Measurements from ENCODE around the gene FDCSP. TPM values are rescaled to one million over a fixed set of nuclear protein-coding genes. Genes with fewer than 3 reads are reported as not detected.
"Not testable (repeated sequence)": the region's sequence is repeated elsewhere in the genome, so short reads cannot be mapped to it uniquely, and the experiment has no call there.

FDCSP gene
- total RNA-seq, 2 experiments from 2014 or later: not detected

DNA sequence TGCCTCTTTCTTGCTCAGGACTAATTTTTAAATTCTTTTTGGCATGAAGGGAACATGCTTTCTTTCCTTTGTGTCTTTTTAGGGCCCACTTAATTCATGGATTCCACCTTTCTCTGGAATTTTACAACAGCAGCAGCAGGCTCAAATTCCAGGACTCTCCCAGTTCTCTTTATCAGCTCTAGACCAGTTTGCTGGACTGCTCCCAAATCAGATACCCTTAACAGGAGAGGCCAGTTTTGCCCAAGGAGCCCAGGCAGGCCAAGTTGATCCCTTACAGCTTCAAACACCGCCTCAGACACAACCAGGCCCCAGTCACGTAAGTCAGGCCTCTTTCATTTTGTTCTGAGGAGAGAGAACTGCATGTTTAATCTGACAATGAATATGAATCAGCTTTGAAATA lies 28.1 kb upstream of the FDCSP start:
- no peaks in the 10 kb centered on the region for H3K27me3 Mint-ChIP-seq
- ChIA-PET POLR2A (no interaction called here), CTCF (no interaction called here)
- DNase-seq: no peak
- H3K9me3 Mint-ChIP-seq: no peaks in the 10 kb centered on the region
- H3K27ac Mint-ChIP-seq: no peak overlapping the region
- H3K4me1 Mint-ChIP-seq: no peaks in the 10 kb centered on the region
- H3K36me3 Mint-ChIP-seq (ENCODE audit: low read depth): no peaks in the 10 kb centered on the region
- no peak overlapping the region for H3K4me3 Mint-ChIP-seq

DNA sequence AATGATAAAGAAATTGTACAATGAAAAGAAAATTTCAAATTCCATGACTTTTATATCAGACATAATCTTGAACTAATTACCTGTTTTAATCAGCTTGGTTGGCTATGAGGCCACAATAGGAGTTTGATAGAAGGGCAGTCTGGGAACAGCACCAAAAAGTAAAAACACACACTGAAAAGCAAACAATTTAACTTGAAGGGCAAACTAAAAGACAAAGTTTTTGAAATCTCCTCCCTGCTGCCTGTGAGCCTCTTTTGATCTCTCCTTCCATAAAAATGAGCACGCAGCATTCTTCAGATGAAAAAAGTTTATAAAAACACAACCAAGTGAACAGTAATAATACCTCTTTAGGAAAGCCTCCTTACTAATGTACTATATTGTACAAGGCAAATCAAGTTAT lies 22.3 kb upstream of the FDCSP start:
- H3K4me3 Mint-ChIP-seq: no peak overlapping the region
- H3K27ac Mint-ChIP-seq: no peak overlapping the region
- H3K4me1 Mint-ChIP-seq: no peaks in the 10 kb centered on the region
- no peak for DNase-seq
- H3K9me3 Mint-ChIP-seq: no peaks in the 10 kb centered on the region
- H3K36me3 Mint-ChIP-seq (ENCODE audit: low read depth): no peaks in the 10 kb centered on the region
- POLR2A ChIA-PET: no interaction called here
- CTCF ChIA-PET: no interaction called here
- no peaks in the 10 kb centered on the region for H3K27me3 Mint-ChIP-seq

DNA sequence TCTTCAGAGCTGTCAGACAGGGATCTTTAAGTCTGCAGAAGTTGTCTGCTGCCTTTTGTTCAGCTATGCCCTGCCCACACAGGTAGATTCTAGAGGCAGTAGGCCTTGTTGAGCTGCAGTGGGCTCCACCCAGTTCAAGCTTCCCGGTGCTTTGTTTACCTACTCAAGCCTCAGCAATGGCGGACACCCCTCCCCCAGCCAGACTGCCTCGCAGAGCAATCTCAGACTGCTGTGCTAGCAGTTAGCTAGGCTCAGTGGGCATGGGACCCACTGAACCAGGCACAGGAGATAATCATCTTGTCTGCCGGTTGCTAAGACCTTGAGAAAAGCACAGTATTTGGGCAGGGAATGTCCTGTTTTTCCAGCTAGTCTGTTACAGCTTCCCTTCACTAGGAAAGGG lies 13.2 kb upstream of the FDCSP start:
- H3K9me3 Mint-ChIP-seq; H3K4me3 Mint-ChIP-seq; POLR2A ChIA-PET; CTCF ChIA-PET; H3K27me3 Mint-ChIP-seq; DNase-seq; H3K4me1 Mint-ChIP-seq; H3K36me3 Mint-ChIP-seq (ENCODE audit: low read depth); H3K27ac Mint-ChIP-seq: not testable (repeated sequence)

DNA sequence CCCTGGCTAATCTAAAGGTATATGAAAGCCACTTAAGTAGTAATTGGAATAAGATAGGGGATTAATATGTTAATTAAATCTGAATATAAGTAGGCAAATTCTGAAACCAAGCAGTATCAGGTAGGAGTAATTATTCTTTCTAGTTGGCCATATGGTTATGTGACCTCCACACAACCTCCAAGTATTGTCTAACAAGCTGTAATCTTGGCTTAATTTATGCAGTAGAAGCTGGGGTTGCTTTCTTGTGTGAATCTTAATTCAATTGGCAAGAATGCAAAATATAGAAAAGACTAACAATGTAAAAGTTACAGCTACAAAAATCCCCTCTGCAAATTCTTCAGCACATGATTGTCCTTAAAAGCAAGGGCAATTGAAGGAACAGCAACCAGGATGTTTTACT lies 9.8 kb upstream of the FDCSP start:
- POLR2A ChIA-PET; H3K4me3 Mint-ChIP-seq; H3K36me3 Mint-ChIP-seq (ENCODE audit: low read depth): not testable (repeated sequence)

DNA sequence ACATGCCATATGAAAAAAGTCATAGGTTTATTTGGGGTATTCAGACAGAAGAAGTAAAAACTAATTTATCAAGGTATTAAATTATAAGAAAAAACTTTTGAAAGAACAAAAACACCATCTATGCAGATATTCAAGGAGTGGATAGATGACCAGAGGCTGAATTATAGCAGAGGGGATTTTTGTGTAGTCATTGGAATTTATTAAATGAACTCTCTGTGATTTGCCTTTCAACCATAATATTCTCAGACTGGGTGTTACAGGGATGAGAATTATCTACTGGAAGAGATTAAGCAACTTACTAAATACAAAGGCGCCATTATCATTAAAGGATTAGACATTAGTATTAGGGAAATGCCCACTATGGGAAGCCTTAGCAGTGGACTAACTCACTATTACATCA lies 9.4 kb upstream of the FDCSP start:
- not testable (repeated sequence) for H3K36me3 Mint-ChIP-seq (ENCODE audit: low read depth)

More for the DNA sequence above, 9.8 kb upstream of the FDCSP start:
- H3K27ac Mint-ChIP-seq, DNase-seq, H3K9me3 Mint-ChIP-seq, CTCF ChIA-PET, H3K27me3 Mint-ChIP-seq, H3K4me1 Mint-ChIP-seq: not testable (repeated sequence)

DNA sequence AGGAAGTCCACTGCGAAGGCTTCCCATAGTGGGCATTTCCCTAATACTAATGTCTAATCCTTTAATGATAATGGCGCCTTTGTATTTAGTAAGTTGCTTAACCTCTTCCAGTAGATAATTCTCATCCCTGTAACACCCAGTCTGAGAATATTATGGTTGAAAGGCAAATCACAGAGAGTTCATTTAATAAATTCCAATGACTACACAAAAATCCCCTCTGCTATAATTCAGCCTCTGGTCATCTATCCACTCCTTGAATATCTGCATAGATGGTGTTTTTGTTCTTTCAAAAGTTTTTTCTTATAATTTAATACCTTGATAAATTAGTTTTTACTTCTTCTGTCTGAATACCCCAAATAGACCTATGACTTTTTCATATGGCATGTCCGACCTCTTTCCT lies 4.5 kb upstream of the FDCSP start:
- H3K27me3 Mint-ChIP-seq; CTCF ChIA-PET; POLR2A ChIA-PET; DNase-seq; H3K27ac Mint-ChIP-seq; H3K4me1 Mint-ChIP-seq; H3K9me3 Mint-ChIP-seq; H3K36me3 Mint-ChIP-seq (ENCODE audit: low read depth); H3K4me3 Mint-ChIP-seq: not testable (repeated sequence)

More for the DNA sequence above, 9.4 kb upstream of the FDCSP start:
- H3K27me3 Mint-ChIP-seq, POLR2A ChIA-PET, H3K9me3 Mint-ChIP-seq, CTCF ChIA-PET, H3K4me3 Mint-ChIP-seq, H3K27ac Mint-ChIP-seq, DNase-seq, H3K4me1 Mint-ChIP-seq: not testable (repeated sequence)

DNA sequence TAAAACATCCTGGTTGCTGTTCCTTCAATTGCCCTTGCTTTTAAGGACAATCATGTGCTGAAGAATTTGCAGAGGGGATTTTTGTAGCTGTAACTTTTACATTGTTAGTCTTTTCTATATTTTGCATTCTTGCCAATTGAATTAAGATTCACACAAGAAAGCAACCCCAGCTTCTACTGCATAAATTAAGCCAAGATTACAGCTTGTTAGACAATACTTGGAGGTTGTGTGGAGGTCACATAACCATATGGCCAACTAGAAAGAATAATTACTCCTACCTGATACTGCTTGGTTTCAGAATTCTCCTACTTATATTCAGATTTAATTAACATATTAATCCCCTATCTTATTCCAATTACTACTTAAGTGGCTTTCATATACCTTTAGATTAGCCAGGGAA lies 4.1 kb upstream of the FDCSP start:
- H3K27me3 Mint-ChIP-seq; DNase-seq; H3K4me3 Mint-ChIP-seq; H3K36me3 Mint-ChIP-seq (ENCODE audit: low read depth); H3K9me3 Mint-ChIP-seq; POLR2A ChIA-PET; H3K27ac Mint-ChIP-seq; H3K4me1 Mint-ChIP-seq; CTCF ChIA-PET: not testable (repeated sequence)

DNA sequence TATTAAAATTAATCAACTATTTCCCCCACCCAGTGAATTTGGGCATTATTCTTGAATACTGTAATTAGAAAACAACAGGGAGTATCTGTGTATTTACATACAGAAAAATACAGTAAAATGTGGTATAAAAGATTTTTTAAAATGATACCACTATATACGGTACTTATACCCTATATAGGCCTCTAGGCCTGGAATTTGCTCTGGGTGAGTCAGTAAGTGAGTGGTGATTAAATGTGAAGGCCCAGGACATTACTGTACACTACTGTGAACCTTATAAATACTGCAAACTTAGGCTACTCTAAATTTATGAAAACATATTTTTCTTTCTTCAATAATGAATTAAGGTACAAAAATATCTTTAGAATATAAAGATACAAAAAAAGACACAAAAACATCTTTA lies 10.2 kb downstream of the FDCSP start:
- Mint-ChIP-seq H3K27ac (no peak overlapping the region), H3K36me3 (ENCODE audit: low read depth) (no peaks in the 10 kb centered on the region), H3K9me3 (no peaks in the 10 kb centered on the region), H3K27me3 (no peaks in the 10 kb centered on the region), H3K4me3 (no peak overlapping the region), H3K4me1 (no peaks in the 10 kb centered on the region)
- ChIA-PET POLR2A (no interaction called here), CTCF (interaction anchor here (0.5 kb wide), 1 partner anchor 379 kb away, joined by 3 read pairs; no protein-coding TSS in a partner anchor)
- DNase-seq: no peak

DNA sequence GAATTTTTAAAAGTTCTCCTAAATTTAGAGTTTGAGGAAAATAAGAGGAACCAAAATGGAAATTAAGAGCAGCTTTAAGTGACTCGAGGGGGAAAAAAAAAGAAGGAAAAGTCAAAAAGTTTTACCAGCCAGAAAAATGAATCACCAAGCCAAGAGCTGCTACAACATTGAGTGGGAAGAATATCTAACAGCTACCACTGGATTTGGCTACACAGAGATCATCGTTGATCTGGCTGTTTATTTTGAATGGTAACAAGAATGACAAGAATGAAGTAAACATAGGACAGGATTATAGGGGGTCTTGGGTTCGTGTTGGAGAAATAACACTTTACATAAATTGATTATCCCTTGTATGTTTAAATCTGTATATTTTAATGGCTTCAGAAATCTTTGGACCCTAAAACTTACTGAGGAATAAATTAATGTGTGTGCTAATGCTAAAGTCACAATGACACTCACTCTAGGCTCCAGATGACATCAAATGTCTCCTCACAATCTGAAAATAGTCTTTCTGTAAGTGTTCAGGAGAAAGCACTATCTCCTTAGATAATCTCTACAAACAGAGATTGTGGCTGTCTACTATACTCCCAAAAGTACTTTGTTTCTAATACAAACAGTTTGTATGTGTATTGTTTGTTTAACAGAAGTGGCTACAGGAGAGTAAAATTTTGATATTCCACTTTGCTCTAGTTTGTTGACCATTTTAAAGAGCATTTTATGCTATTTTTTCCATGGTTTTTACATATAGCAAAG lies 13.4 kb downstream of the FDCSP start:
- CTCF ChIA-PET: no interaction called here

DNA sequence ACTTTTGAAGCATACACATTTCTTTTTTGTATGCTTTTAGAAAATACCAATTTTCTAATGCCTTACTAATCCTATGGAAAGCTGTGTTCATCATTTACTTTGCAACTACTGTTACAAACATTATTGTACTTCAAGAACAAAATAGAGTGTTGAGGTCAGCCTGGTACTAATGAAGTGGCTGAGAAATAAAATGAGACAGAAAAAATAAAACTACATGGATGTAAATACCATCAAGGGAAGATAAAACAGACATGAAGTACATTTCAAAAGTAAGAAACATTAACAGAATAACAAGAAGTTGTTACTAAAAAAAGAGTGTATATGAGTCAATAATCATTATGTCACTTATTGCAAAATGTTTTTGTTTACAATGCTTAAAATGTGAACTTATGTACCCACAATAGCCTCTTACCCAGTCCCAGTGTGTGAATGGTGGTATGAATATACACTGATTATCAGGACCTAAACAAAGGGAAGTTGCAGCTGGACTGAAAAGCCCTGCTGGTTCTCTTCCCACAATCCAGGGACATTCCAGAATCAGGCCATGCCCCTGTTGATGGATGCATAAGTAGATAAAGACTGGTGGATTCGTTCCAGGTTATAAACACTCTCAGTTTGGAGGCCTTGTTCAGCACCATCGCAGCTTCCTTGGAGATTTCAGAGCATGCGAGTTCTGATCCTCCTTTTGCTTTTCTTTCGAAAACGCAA lies 14.1 kb downstream of the FDCSP start:
- CTCF ChIA-PET: no interaction called here
- Mint-ChIP-seq H3K4me1 (no peaks in the 10 kb centered on the region), H3K9me3 (no peaks in the 10 kb centered on the region), H3K27me3 (no peaks in the 10 kb centered on the region), H3K27ac (no peak overlapping the region), H3K36me3 (ENCODE audit: low read depth) (no peaks in the 10 kb centered on the region), H3K4me3 (no peak overlapping the region)
- no peak for DNase-seq
- POLR2A ChIA-PET: no interaction called here

More for the DNA sequence above, 13.4 kb downstream of the FDCSP start:
- Mint-ChIP-seq H3K4me1 (no peaks in the 10 kb centered on the region), H3K4me3 (no peak overlapping the region), H3K9me3 (no peaks in the 10 kb centered on the region), H3K36me3 (ENCODE audit: low read depth) (no peaks in the 10 kb centered on the region), H3K27me3 (no peaks in the 10 kb centered on the region), H3K27ac (no peak overlapping the region)
- no peak for DNase-seq
- POLR2A ChIA-PET: no interaction called here

DNA sequence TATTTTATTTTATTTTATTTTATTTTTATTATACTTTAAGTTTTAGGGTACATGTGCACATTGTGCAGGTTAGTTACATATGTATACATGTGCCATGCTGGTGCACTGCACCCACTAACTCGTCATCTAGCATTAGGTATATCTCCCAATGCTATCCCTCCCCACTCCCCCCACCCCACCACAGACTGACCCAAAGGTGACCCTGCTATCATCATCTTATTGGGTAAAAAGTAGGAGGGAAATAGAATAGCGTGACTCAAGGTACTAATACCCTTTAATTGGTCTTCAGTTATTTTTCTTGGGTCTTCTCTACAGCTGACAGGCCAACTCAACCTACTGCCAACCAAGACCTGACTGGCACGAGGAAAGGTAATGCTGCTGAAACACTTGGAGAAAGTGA lies 16.4 kb downstream of the FDCSP start, which contains the start of gene CSN3:
TSS of gene CSN3 (plus strand) at position 301 of the 400 bp plus-strand sequence. CDS start 2,223 bp downstream, outside the sequence.
- H3K4me3 Mint-ChIP-seq; H3K9me3 Mint-ChIP-seq; H3K36me3 Mint-ChIP-seq (ENCODE audit: low read depth); DNase-seq; H3K27me3 Mint-ChIP-seq; H3K4me1 Mint-ChIP-seq; H3K27ac Mint-ChIP-seq; POLR2A ChIA-PET; CTCF ChIA-PET: not testable (repeated sequence)

DNA sequence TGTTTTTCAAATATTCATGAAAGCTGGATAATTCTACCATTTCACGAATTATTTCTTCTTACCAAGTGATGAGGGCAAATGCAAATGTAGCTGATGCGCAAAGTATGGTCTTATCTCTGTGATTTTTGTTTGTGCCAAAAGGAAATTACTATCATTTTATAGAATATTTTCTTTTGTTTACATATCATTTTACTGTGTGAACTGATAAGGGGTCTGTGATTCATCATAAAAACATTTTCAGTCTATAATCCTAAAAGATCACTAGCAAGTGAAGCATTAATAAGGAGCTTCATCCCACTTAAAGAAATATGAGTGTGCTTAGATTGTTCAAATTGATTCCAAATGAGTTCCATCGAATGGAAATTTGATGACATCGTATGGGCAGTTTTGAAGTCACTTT lies 17.2 kb downstream of the FDCSP start:
- Mint-ChIP-seq H3K4me3 (no peak overlapping the region), H3K27ac (no peak overlapping the region), H3K9me3 (no peaks in the 10 kb centered on the region), H3K36me3 (ENCODE audit: low read depth) (no peaks in the 10 kb centered on the region), H3K27me3 (no peaks in the 10 kb centered on the region), H3K4me1 (no peaks in the 10 kb centered on the region)
- ChIA-PET CTCF (no interaction called here), POLR2A (no interaction called here)
- DNase-seq: no peak

DNA sequence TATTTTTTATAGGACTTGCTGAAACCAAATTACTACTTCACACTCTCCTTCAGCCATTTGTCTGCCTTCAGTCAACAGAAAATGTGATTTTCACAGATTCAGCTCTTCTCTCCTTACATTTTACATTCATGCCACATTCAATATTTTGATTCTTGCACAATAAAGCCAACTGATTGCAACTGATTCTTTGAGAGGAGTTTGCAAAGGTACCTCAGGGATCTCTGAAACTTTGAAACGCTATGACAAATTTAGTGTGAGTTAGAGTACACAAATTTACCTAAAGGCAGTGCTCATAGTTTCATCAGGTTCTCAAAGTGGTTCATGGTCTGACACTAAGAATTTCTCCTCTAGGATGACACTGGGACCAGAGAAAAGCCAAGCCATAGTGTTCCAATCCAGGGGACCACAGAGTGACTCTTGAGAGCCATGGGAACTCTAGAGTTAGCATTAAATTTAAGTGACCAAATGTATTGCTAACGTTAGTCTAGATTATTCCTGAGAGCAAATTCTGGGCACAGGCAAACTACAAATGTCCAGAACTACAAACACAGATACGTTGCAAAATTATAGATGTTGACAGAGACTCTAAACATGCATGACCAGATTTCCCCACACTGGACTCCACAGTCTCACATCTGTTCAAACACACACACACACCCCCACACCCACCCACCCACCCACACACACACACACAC lies 25.5 kb downstream of the FDCSP start:
- Mint-ChIP-seq H3K9me3 (no peaks in the 10 kb centered on the region), H3K4me1 (no peaks in the 10 kb centered on the region), H3K36me3 (ENCODE audit: low read depth) (no peaks in the 10 kb centered on the region), H3K27ac (no peak overlapping the region), H3K4me3 (no peak overlapping the region), H3K27me3 (no peaks in the 10 kb centered on the region)
- ChIA-PET POLR2A (no interaction called here), CTCF (no interaction called here)
- no peak for DNase-seq

DNA sequence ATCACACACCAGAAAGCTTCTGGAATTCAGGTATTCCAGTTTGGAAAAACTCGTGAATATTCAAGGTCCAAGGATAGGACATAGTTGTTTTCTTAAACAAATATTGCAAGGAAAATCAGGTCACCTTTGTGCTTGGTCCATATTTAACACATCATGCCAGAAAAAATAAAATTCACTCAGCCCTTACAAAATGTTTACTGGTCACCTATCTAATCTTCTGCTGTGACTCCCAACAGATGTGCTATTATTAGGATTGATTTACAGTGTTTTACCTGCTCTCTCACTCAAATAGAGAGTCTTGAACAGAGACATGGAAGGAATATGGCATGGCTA lies 26.0 kb downstream of the FDCSP start:
- ChIA-PET CTCF (no interaction called here), POLR2A (no interaction called here)
- no peak for DNase-seq
- H3K4me3 Mint-ChIP-seq: no peak overlapping the region
- H3K4me1 Mint-ChIP-seq: no peaks in the 10 kb centered on the region
- H3K9me3 Mint-ChIP-seq: no peaks in the 10 kb centered on the region
- no peak overlapping the region for H3K27ac Mint-ChIP-seq
- no peaks in the 10 kb centered on the region for H3K36me3 Mint-ChIP-seq (ENCODE audit: low read depth)
- no peaks in the 10 kb centered on the region for H3K27me3 Mint-ChIP-seq

Measured in activated CD4-positive, alpha-beta T cell treated with anti-CD3 and anti-CD28 coated beads, Interleukin-2, amount 10 ng/mL, durations not matched to agents 7 days and 5 days (primary cell).